ENCODE measurements around the gene SLC8A1. TPM values are rescaled to one million over a fixed set of nuclear protein-coding genes. Genes with fewer than 3 reads are reported as not detected.

The SLC8A1 gene
- total RNA-seq, 1 donor from 2014 or later, result 5.7 TPM

DNA sequence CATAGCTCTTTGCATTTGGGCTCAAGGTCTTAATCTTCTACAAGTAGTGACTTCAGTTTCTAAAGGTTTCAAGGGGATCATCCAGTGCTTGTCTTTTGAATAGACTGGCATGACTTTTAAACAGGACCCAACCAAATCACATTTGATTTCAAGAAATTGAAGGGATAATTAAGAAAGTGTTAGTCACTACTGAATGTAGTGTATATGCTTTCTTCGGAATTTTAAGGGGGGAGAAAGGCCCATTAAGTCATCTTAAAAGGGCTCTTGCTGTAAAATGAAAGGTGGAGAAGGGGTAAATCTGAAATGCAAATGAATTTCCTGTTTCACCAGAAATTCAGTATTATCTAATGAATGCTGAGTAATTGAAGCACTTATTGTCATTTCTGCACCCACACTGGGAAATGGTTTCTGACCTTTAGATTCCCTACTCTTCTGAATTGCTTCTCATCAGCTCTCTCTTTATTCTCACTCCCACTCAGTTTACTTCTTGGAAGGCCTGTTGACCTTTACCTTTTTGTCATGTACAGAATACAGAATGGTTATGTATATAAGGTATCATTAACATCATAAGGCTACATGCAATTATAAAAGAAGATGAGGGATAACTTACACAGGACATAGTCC is 241.4 kb downstream of the SLC8A1 start:
- no peaks in the 10 kb centered on the region for H3K27me3 Mint-ChIP-seq
- H3K4me3 Mint-ChIP-seq (ENCODE audit: low read depth), result no peak overlapping the region
- H3K36me3 Mint-ChIP-seq (ENCODE audit: insufficient read depth), result no peaks in the 10 kb centered on the region
- no peaks in the 10 kb centered on the region for H3K4me1 Mint-ChIP-seq (ENCODE audit: low read depth)
- TF ChIP-seq, protein P1, sequence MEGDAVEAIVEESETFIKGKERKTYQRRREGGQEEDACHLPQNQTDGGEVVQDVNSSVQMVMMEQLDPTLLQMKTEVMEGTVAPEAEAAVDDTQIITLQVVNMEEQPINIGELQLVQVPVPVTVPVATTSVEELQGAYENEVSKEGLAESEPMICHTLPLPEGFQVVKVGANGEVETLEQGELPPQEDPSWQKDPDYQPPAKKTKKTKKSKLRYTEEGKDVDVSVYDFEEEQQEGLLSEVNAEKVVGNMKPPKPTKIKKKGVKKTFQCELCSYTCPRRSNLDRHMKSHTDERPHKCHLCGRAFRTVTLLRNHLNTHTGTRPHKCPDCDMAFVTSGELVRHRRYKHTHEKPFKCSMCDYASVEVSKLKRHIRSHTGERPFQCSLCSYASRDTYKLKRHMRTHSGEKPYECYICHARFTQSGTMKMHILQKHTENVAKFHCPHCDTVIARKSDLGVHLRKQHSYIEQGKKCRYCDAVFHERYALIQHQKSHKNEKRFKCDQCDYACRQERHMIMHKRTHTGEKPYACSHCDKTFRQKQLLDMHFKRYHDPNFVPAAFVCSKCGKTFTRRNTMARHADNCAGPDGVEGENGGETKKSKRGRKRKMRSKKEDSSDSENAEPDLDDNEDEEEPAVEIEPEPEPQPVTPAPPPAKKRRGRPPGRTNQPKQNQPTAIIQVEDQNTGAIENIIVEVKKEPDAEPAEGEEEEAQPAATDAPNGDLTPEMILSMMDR (IDR thresholded peaks at IDR 0.05; ENCODE audit: unreplicated experiment), result no peak
- no peak overlapping the region for H3K27ac Mint-ChIP-seq
- peaks cover under 1% of the 10 kb centered on the region for H3K9me3 Mint-ChIP-seq (ENCODE audit: low read depth)
- DNase-seq (ENCODE audit: low spot score, unreplicated experiment), result no peak

DNA sequence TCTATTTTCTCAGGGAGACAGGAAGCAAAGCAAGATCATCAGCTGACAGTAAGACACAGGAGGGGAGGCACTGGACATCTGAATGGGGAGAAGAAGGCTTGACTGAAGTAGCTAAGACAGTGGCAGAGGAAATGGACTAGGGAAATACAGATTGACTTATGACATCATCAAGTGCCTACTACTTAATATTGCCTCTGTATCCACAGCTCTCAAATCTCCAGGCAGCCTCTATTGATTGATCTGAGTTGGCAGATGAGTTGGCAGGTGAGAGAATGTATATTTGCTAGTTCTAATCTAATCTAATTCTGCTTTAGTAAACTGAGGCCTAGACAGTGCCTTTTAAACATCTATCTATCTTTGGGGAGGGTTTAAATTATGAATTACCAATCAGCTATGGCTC is 242.1 kb downstream of the SLC8A1 start:
- no peaks in the 10 kb centered on the region for H3K27me3 Mint-ChIP-seq
- H3K27ac Mint-ChIP-seq, result no peak overlapping the region
- H3K4me1 Mint-ChIP-seq (ENCODE audit: low read depth), result no peaks in the 10 kb centered on the region
- DNase-seq (ENCODE audit: low spot score, unreplicated experiment), result no peak
- no peaks in the 10 kb centered on the region for H3K36me3 Mint-ChIP-seq (ENCODE audit: insufficient read depth)
- TF ChIP-seq, protein P1 (IDR thresholded peaks at IDR 0.05; ENCODE audit: unreplicated experiment), result no peak
- H3K4me3 Mint-ChIP-seq (ENCODE audit: low read depth), result no peak overlapping the region
- H3K9me3 Mint-ChIP-seq (ENCODE audit: low read depth), result peaks cover 3% of the 10 kb centered on the region

DNA sequence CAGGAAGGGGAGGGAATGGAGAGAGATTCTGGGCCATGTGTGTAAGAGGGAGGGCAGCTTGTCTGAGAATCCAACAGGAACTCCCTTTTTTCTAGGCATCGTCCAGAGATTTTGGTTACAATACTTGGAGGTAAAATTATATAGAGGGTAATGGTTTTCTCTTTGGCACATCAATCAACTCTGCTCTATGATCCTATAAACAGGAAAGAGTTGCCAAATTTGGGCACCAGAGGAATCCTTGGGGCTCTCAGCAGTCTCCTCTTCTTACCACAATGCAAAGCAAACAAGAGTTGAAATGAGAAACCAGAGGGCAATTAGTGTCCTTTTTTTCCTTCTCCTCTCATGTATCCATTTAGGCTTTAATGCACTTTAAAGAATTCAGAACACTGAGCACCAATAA is 243.4 kb downstream of the SLC8A1 start:
- no peak for DNase-seq (ENCODE audit: low spot score, unreplicated experiment)
- H3K4me3 Mint-ChIP-seq (ENCODE audit: low read depth), result no peak overlapping the region
- no peak overlapping the region for H3K27ac Mint-ChIP-seq
- H3K9me3 Mint-ChIP-seq (ENCODE audit: low read depth), result peaks cover 3% of the 10 kb centered on the region
- no peaks in the 10 kb centered on the region for H3K4me1 Mint-ChIP-seq (ENCODE audit: low read depth)
- TF ChIP-seq, protein P1 (IDR thresholded peaks at IDR 0.05; ENCODE audit: unreplicated experiment), result no peak
- H3K36me3 Mint-ChIP-seq (ENCODE audit: insufficient read depth), result no peaks in the 10 kb centered on the region
- H3K27me3 Mint-ChIP-seq, result no peaks in the 10 kb centered on the region

DNA sequence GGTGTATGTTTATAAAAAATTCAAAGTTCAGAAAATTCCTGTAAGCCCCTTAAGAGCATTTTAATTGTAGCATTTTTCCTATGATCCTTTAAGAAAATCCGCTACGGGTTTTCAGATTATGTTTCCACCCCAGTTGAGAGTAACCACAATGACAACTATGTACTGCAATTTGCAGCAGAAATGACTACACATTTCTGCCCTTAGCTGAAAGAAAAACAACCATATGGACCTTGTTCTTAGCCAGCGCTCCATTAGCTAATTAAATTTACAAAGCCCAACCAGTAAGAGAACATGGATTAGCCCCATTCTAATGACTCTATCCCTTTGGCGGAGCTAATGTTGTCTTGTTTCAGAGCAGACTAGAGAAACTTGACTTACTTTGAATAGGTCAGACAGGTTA is 247.6 kb downstream of the SLC8A1 start:
- no peak overlapping the region for H3K27ac Mint-ChIP-seq

DNA sequence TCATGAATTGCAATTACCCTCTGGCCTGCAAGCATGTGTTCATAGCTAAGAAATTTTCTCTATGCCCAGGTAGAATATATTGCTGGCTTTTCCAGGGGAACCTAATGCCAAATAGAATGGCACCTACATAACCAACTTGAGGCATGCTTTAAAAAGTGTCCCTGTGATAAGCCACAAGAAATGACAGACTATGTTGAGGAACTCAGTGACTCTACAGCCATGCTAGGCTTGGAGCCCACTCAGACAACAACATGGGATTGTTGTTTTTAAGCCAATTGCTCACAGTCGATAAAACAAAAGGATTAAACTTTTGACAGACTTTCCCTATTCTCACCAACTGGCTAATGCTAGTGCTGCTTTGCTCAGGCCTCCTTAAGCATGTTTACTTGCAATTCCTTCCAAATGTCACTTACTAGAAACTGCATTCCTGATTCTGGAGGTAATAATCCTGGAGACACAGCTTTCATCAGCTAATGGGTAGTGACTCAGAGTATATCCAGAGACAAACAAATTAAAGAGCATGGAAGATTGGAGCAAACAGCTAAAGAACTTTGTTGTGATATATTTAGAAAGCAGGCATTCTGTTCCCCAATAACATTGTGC is 249.0 kb downstream of the SLC8A1 start:
- no peaks in the 10 kb centered on the region for H3K36me3 Mint-ChIP-seq (ENCODE audit: insufficient read depth)
- TF ChIP-seq, protein P1 (IDR thresholded peaks at IDR 0.05; ENCODE audit: unreplicated experiment), result no peak
- H3K27me3 Mint-ChIP-seq, result no peaks in the 10 kb centered on the region
- no peaks in the 10 kb centered on the region for H3K4me1 Mint-ChIP-seq (ENCODE audit: low read depth)
- H3K27ac Mint-ChIP-seq, result no peak overlapping the region
- no peak for DNase-seq (ENCODE audit: low spot score, unreplicated experiment)
- peaks cover 3% of the 10 kb centered on the region for H3K9me3 Mint-ChIP-seq (ENCODE audit: low read depth)
- H3K4me3 Mint-ChIP-seq (ENCODE audit: low read depth), result no peak overlapping the region

More for the DNA sequence above, 247.6 kb downstream of the SLC8A1 start:
- Mint-ChIP-seq H3K27me3 (no peaks in the 10 kb centered on the region), H3K4me3 (ENCODE audit: low read depth) (no peak overlapping the region), H3K4me1 (ENCODE audit: low read depth) (no peaks in the 10 kb centered on the region), H3K9me3 (ENCODE audit: low read depth) (peaks cover 3% of the 10 kb centered on the region), H3K36me3 (ENCODE audit: insufficient read depth) (no peaks in the 10 kb centered on the region)
- TF ChIP-seq, protein P1 (IDR thresholded peaks at IDR 0.05; ENCODE audit: unreplicated experiment), result no peak
- DNase-seq (ENCODE audit: low spot score, unreplicated experiment), result no peak

All from progenitor cell of endocrine pancreas (in vitro differentiated cells).